Tibial artery (tissue), 4 donors: ENCODE data around the gene TPM2.

Source experiments
- DNase-seq, 2 donors: peaks; one replicate each; pipeline ENCODE4 v3.0.0-alpha.2; 2019
- H3K27ac ChIP-seq, 2 donors: fragments of 200-600 bp; sonication (generic) in 1 of 2; 1 replicate in 1 of 2; 2 replicates in 1 of 2; pipeline ENCODE4 v1.5.1; 2018 to 2019; ENCODE audit warnings: mild to moderate bottlenecking in 1 of 2
- H3K27me3 ChIP-seq, 2 donors: fragments of 200-600 bp; sonication (generic) in 1 of 2; one replicate each; pipeline versions ENCODE4 v1.5.1 to v1.6.0; 2016 to 2019
- H3K36me3 ChIP-seq, 3 donors: fragments of 200-600 bp; sonication (generic) in 2 of 3; one replicate each; pipeline ENCODE4 v1.5.1; 2016 to 2019; ENCODE audit warnings: mild to moderate bottlenecking in 2 of 3
- H3K4me1 ChIP-seq, 4 donors: fragments of 200-600 bp; sonication (generic) in 2 of 4; 1 replicate in 3 of 4; 2 replicates in 1 of 4; pipeline ENCODE4 v1.5.1; 2016 to 2019
- H3K4me3 ChIP-seq, 2 donors: fragments of 200-600 bp; sonication (generic) in 1 of 2; 1 replicate in 1 of 2; 2 replicates in 1 of 2; pipeline ENCODE4 v1.5.1; 2018 to 2019; ENCODE audit warnings: mild to moderate bottlenecking in 2 of 2
- H3K9me3 ChIP-seq, 3 donors: fragments of 200-600 bp; sonication (generic) in 1 of 3; one replicate each; pipeline ENCODE4 v1.5.1; 2016 to 2019
- CTCF ChIP-seq, 2 experiments: fragments of 200-600 bp in 1 of 2; fragments of 450-650 bp in 1 of 2; IDR thresholded peaks; one replicate each; pipeline ENCODE4 v1.5.1; 2017 to 2019; ENCODE audit warnings: antibody characterized with exemption in 2 of 2, mild to moderate bottlenecking in 1 of 2, moderate library complexity in 1 of 2
- intact Hi-C: fragments of 100-400 bp; cut with DNase I; formaldehyde crosslinking; loops from one replicate; pipeline ENCODE4 v1.15.0; 2023; ENCODE audit warnings: low total_unique reads

TPM2 gene

DNA sequence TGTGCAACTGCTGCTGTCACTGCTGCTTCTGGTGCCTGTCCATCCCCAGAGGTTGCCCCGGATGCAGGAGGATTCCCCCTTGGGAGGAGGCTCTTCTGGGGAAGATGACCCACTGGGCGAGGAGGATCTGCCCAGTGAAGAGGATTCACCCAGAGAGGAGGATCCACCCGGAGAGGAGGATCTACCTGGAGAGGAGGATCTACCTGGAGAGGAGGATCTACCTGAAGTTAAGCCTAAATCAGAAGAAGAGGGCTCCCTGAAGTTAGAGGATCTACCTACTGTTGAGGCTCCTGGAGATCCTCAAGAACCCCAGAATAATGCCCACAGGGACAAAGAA, 15.7 kb downstream of the TPM2 start:
- Histone ChIP-seq H3K27ac (peak overlapping the region in 1 of 2 donors; percentile 35), H3K36me3 (no peaks in the 10 kb centered on the region), H3K4me3 (no peak overlapping the region), H3K4me1 (peaks cover 0 to 42% (median 22%) of the 10 kb centered on the region in 4 donors), H3K27me3 (no peaks in the 10 kb centered on the region), H3K9me3 (no peaks in the 10 kb centered on the region)
- DNase-seq = no peak
- TF ChIP-seq CTCF (IDR thresholded peaks at IDR 0.05) = no peak
- intact Hi-C loops = no loop called here

DNA sequence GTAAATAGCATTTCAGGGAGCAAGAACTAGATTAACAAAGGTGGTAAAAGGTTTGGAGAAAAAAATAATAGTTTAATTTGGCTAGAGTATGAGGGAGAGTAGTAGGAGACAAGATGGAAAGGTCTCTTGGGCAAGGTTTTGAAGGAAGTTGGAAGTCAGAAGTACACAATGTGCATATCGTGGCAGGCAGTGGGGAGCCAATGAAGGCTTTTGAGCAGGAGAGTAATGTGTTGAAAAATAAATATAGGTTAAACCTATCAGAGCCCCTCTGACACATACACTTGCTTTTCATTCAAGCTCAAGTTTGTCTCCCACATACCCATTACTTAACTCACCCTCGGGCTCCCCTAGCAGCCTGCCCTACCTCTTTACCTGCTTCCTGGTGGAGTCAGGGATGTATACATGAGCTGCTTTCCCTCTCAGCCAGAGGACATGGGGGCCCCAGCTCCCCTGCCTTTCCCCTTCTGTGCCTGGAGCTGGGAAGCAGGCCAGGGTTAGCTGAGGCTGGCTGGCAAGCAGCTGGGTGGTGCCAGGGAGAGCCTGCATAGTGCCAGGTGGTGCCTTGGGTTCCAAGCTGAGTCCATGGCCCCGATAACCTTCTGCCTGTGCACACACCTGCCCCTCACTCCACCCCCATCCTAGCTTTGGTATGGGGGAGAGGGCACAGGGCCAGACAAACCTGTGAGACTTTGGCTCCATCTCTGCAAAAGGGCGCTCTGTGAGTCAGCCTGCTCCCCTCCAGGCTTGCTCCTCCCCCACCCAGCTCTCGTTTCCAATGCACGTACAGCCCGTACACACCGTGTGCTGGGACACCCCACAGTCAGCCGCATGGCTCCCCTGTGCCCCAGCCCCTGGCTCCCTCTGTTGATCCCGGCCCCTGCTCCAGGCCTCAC, 16.3 kb downstream of the TPM2 start, which contains the start of gene CA9:
Gene CA9 (plus strand): TSS at position 797 of the 893 bp plus-strand sequence. CDS start 32 bp downstream, at position 829.
- peak within 1 kb of the TSS; percentile 23 to 35 for H3K27ac ChIP-seq

GRCh38 chr9:35669331-35670145, 20.2 kb downstream of the TPM2 start:
- no peak for TF ChIP-seq CTCF (IDR thresholded peaks at IDR 0.05)
- intact Hi-C loops = no loop called here
- no peak overlapping the region for H3K27ac ChIP-seq

More for the DNA sequence above, 16.3 kb downstream of the TPM2 start, which contains the start of gene CA9:
- intact Hi-C loops = no loop called here
- H3K4me1 ChIP-seq = peaks cover 0 to 36% (median 22%) of the 10 kb centered on the region in 4 donors
- no peak within 1 kb of the TSS for H3K4me3 ChIP-seq
- no peak for TF ChIP-seq CTCF (IDR thresholded peaks at IDR 0.05)
- peak in 1 of 2 donors; percentile 88 for DNase-seq
- H3K36me3 ChIP-seq = no peaks in the 10 kb centered on the region
- H3K27me3 ChIP-seq = no peaks in the 10 kb centered on the region
- H3K9me3 ChIP-seq = no peaks in the 10 kb centered on the region

GRCh38 chr9:35667939-35668338, 21.8 kb downstream of the TPM2 start:
- H3K4me3 ChIP-seq = no peak overlapping the region
- intact Hi-C loops = no loop called here
- no peak for DNase-seq
- no peaks in the 10 kb centered on the region for H3K27me3 ChIP-seq
- TF ChIP-seq CTCF (IDR thresholded peaks at IDR 0.05) = no peak
- H3K4me1 ChIP-seq = peaks cover 0 to 28% (median 11%) of the 10 kb centered on the region in 4 donors
- H3K9me3 ChIP-seq = no peaks in the 10 kb centered on the region
- no peaks in the 10 kb centered on the region for H3K36me3 ChIP-seq
- no peak overlapping the region for H3K27ac ChIP-seq

More at GRCh38 chr9:35669331-35670145, 20.2 kb downstream of the TPM2 start:
- Histone ChIP-seq H3K36me3 (no peaks in the 10 kb centered on the region), H3K4me3 (no peak overlapping the region), H3K27me3 (no peaks in the 10 kb centered on the region), H3K9me3 (no peaks in the 10 kb centered on the region), H3K4me1 (peaks cover 0 to 30% (median 12%) of the 10 kb centered on the region in 4 donors)
- no peak for DNase-seq

GRCh38 chr9:35666549-35666948, 23.2 kb downstream of the TPM2 start:
- no peaks in the 10 kb centered on the region for H3K9me3 ChIP-seq
- TF ChIP-seq CTCF (IDR thresholded peaks at IDR 0.05) = no peak
- intact Hi-C loops = no loop called here
- H3K27me3 ChIP-seq = no peaks in the 10 kb centered on the region
- no peak for DNase-seq
- peaks cover 0 to 12% (median 4%) of the 10 kb centered on the region in 3 donors for H3K36me3 ChIP-seq
- peak overlapping the region in 1 of 2 donors; percentile 100 for H3K27ac ChIP-seq
- H3K4me3 ChIP-seq = no peak overlapping the region
- H3K4me1 ChIP-seq = peaks cover 0 to 42% (median 14%) of the 10 kb centered on the region in 4 donors
